SK-N-SH (cell line): ENCODE measurements around the gene COL21A1. TPM values are rescaled to one million over a fixed set of nuclear protein-coding genes. Genes with fewer than 3 reads are reported as not detected.

Experiments used
- CTCF ChIA-PET: fragments of 300-600, 350-600 bp; formaldehyde crosslinking; extraction: SDS; loops from one replicate; lab custom pipeline; 2021; lab: Yijun Ruan, JAX
- POLR2A ChIA-PET: fragments of 350-600 bp; sonication (Branson Sonifier 250); formaldehyde crosslinking; extraction: SDS; loops from one replicate; lab custom pipeline; 2020; ENCODE audit warnings: antibody characterized with exemption, inconsistent platforms; lab: Yijun Ruan, JAX
- DNase-seq: peaks from one replicate; pipeline ENCODE4 v3.0.0; 2012
- H2AFZ ChIP-seq: fragments of 200-600 bp; sonication (generic); 2 replicates; pipeline ENCODE4 v1.8.1; 2016; ENCODE audit warnings: antibody characterized with exemption, mild to moderate bottlenecking, low read depth
- H3F3A ChIP-seq: fragments of 200-600 bp; sonication (generic); replicated peaks from 2 replicates; pipeline ENCODE3; 2016; ENCODE audit warnings: antibody characterized with exemption, mild to moderate bottlenecking; ENCODE audit not compliant: insufficient read depth
- H3K27ac ChIP-seq, 2 experiments: fragments of 200-500 bp in 1 of 2; fragments of 200-600 bp in 1 of 2; sonication (Bioruptor generic) in 1 of 2; sonication (generic), shearing (Covaris generic) in 1 of 2; 2 replicates each; pipeline versions ENCODE4 v1.5.1 to v1.6.1; 2014 to 2016; ENCODE audit warnings: low read depth in 2 of 2, inconsistent platforms in 1 of 2, low read length in 1 of 2, mild to moderate bottlenecking in 1 of 2, mixed read lengths in 1 of 2
- H3K27me3 ChIP-seq: fragments of 200-600 bp; sonication (generic), shearing (Covaris generic); 2 replicates; pipeline ENCODE4 v1.6.1; 2016; ENCODE audit warnings: mixed run types; ENCODE audit not compliant: insufficient read depth
- H3K36me3 ChIP-seq, 2 experiments: fragments of 200-500 bp in 1 of 2; fragments of 200-600 bp in 1 of 2; sonication (Bioruptor generic) in 1 of 2; sonication (generic) in 1 of 2; replicated peaks in 1 of 2; 2 replicates each; pipeline versions ENCODE3 to v1.5.1; 2014 to 2016; ENCODE audit warnings: low read length in 1 of 2, mild to moderate bottlenecking in 1 of 2; ENCODE audit not compliant: insufficient read depth in 2 of 2, control insufficient read depth in 1 of 2
- H3K4me1 ChIP-seq, 2 experiments: fragments of 200-500 bp in 1 of 2; fragments of 200-600 bp in 1 of 2; sonication (Bioruptor generic) in 1 of 2; sonication (generic), shearing (Covaris generic) in 1 of 2; 2 replicates each; pipeline versions ENCODE4 v1.5.1 to v1.6.1; 2014 to 2016; ENCODE audit warnings: low read depth in 1 of 2, low read length in 1 of 2, mixed run types in 1 of 2; ENCODE audit not compliant: insufficient read depth in 2 of 2, control insufficient read depth in 1 of 2
- H3K4me2 ChIP-seq: fragments of 200-600 bp; sonication (generic), shearing (Covaris generic); 2 replicates; pipeline ENCODE4 v1.6.1; 2017; ENCODE audit warnings: mixed run types
- H3K4me3 ChIP-seq, 2 experiments: fragments of 200-500 bp in 1 of 2; fragments of 200-600 bp in 1 of 2; sonication (Bioruptor generic) in 1 of 2; sonication (generic), shearing (Covaris generic) in 1 of 2; 2 replicates each; pipeline versions ENCODE4 v1.5.1 to v1.8.1; 2014 to 2016; ENCODE audit warnings: low read depth in 2 of 2, inconsistent platforms in 1 of 2, low read length in 1 of 2, mild to moderate bottlenecking in 1 of 2, mixed read lengths in 1 of 2, moderate library complexity in 1 of 2
- H3K79me2 ChIP-seq: fragments of 200-600 bp; sonication (generic); 2 replicates; pipeline ENCODE4 v1.8.1; 2017; ENCODE audit warnings: mild to moderate bottlenecking; ENCODE audit not compliant: insufficient read depth
- H3K9ac ChIP-seq: fragments of 200-600 bp; sonication (generic); 2 replicates; pipeline ENCODE4 v1.6.1; 2017; ENCODE audit warnings: mixed run types
- H3K9me2 ChIP-seq: fragments of 200-600 bp; sonication (generic); 2 replicates; pipeline ENCODE4 v1.6.1; 2017; ENCODE audit warnings: mixed run types
- H3K9me3 ChIP-seq: fragments of 200-600 bp; sonication (generic); 2 replicates; pipeline ENCODE4 v1.6.1; 2017; ENCODE audit warnings: mixed run types, mild to moderate bottlenecking, moderate library complexity
- H4K20me1 ChIP-seq: fragments of 200-600 bp; sonication (generic); 2 replicates; pipeline ENCODE4 v1.6.1; 2017; ENCODE audit warnings: mild to moderate bottlenecking, mixed run types; ENCODE audit not compliant: insufficient read depth
- EP300 ChIP-seq, 2 experiments: IDR thresholded peaks; 2 replicates each; pipeline versions ENCODE4 v1.4.0 to v1.6.1; 2012; ENCODE audit warnings: borderline replicate concordance in 1 of 2, low read depth in 1 of 2, low read length in 1 of 2
- EZH2phosphoT487 ChIP-seq: fragments of 200-600 bp; sonication (generic); IDR thresholded peaks from 2 replicates; pipeline ENCODE4 v1.6.1; 2017; ENCODE audit warnings: low read depth, mixed run types, mild to moderate bottlenecking, antibody characterized with exemption, moderate library complexity, borderline replicate concordance
- GABPA ChIP-seq: IDR thresholded peaks from 2 replicates; pipeline ENCODE4 v1.4.0; 2012; ENCODE audit warnings: low read depth, mild to moderate bottlenecking
- GATA2 ChIP-seq: sonication (generic); formaldehyde crosslinking; IDR thresholded peaks from 2 replicates; pipeline ENCODE4 v1.5.0; 2020; ENCODE audit warnings: mild to moderate bottlenecking, missing genetic modification reagents
- MXI1 ChIP-seq: IDR thresholded peaks from 2 replicates; pipeline ENCODE4 v1.6.1; 2012; ENCODE audit warnings: mild to moderate bottlenecking, low read depth, low read length, improper control_type of control experiment
- SMC3 ChIP-seq: IDR thresholded peaks from 2 replicates; pipeline ENCODE4 v1.6.1; 2012; ENCODE audit warnings: low read depth, low read length, improper control_type of control experiment
- USF1 ChIP-seq: IDR thresholded peaks from 2 replicates; pipeline ENCODE4 v1.4.0; 2012; ENCODE audit warnings: low read depth, borderline replicate concordance
- YY1 ChIP-seq: IDR thresholded peaks from 2 replicates; pipeline ENCODE4 v1.4.0; 2012; ENCODE audit warnings: low read depth, mild to moderate bottlenecking
- whole genome bisulfite sequencing: methylation state at CpG from one replicate; pipeline ENCODE4 v1.1.6; 2017; ENCODE audit warnings: low lambda C conversion rate; 5-methylcytosine and 5-hydroxymethylcytosine counted together
- polyA plus RNA-seq, 3 experiments: library from polyadenylated mRNA; depleted of rRNA; stranded (reverse); fragments of >200 nt; gene quantifications; 2 replicates each; pipeline ENCODE4 v1.2.3, GENCODE V29; 2012
- TF ChIP-seq, protein P1 (sequence below): IDR thresholded peaks from 2 replicates; pipeline ENCODE4 v1.4.0; 2012; ENCODE audit warnings: low read depth, borderline replicate concordance
- TF ChIP-seq, protein P2 (sequence below): IDR thresholded peaks from 2 replicates; pipeline ENCODE4; 2012
- TF ChIP-seq, protein P3 (sequence below): IDR thresholded peaks from 2 replicates; pipeline ENCODE4 v1.4.0; 2012; ENCODE audit warnings: low read depth

COL21A1 gene
- polyA plus RNA-seq, 1 of the 3 experiments (the other 2 are of a cell fraction), result 0.07 TPM

- Histone ChIP-seq H3K27me3 (peaks cover 12% of the 10 kb centered on the region), H3K9me2 (no peaks in the 10 kb centered on the region), H3K79me2 (no peaks in the 10 kb centered on the region), H3F3A (no peaks in the 10 kb centered on the region), H3K4me3 (no peak overlapping the region), H3K4me1 (peaks cover 0 to 7% of the 10 kb centered on the region in 2 experiments; a peak in 2 of 4 replicates), H3K9ac (no peak overlapping the region), H3K36me3 (no peaks in the 10 kb centered on the region), H3K4me2 (no peak overlapping the region), H2AFZ (no peak overlapping the region), H3K9me3 (no peaks in the 10 kb centered on the region), H4K20me1 (no peaks in the 10 kb centered on the region), H3K27ac (no peak overlapping the region)
- WGBS, result 29% methylated on average over 2 of the region's 2 CpGs
- TF ChIP-seq EZH2phosphoT487, result no peak
- TF ChIP-seq, protein P1, sequence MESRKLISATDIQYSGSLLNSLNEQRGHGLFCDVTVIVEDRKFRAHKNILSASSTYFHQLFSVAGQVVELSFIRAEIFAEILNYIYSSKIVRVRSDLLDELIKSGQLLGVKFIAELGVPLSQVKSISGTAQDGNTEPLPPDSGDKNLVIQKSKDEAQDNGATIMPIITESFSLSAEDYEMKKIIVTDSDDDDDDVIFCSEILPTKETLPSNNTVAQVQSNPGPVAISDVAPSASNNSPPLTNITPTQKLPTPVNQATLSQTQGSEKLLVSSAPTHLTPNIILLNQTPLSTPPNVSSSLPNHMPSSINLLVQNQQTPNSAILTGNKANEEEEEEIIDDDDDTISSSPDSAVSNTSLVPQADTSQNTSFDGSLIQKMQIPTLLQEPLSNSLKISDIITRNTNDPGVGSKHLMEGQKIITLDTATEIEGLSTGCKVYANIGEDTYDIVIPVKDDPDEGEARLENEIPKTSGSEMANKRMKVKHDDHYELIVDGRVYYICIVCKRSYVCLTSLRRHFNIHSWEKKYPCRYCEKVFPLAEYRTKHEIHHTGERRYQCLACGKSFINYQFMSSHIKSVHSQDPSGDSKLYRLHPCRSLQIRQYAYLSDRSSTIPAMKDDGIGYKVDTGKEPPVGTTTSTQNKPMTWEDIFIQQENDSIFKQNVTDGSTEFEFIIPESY, result no peak
- no peak for DNase-seq
- CTCF ChIA-PET, result no interaction called here
- POLR2A ChIA-PET, result no interaction called here
Measured at GRCh38 chr6:56250266-56250665, 2.9 kb upstream of the COL21A1 start.

DNA sequence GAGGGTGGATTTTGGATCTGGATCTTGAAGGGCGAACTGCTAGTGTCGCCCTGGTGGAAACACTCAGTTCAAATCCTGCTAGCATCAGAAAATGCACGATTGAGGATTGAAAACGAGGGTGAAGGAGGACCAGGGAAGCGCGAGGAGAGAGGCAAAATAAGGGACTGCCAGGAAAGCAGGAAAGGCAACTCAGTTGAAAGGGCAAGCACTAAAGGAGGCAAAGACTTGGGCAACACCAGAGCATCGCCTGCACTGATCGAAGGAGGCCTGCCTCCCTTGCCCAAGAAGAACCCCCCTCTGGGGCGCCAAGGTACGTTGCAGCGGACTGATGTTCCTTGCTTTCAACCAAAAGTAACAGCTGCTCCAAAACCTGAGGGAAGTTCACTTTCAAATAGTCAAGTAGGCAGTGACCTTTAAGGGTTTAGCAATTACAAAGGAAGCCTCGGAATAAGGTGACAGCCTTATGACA lies 308 bp upstream of the COL21A1 start:
- H3K9me2 ChIP-seq, result no peaks in the 10 kb centered on the region
- no peak for DNase-seq
- H3K4me3 ChIP-seq, result no peak overlapping the region
- no peaks in the 10 kb centered on the region for H4K20me1 ChIP-seq
- no peaks in the 10 kb centered on the region for H3K9me3 ChIP-seq
- H3K79me2 ChIP-seq, result no peaks in the 10 kb centered on the region
- no peaks in the 10 kb centered on the region for H3K36me3 ChIP-seq
- no peak overlapping the region for H3K4me2 ChIP-seq
- H3K9ac ChIP-seq, result no peak overlapping the region
- peaks cover 12% of the 10 kb centered on the region; the same call in 1 of the 2 replicates for H3K27me3 ChIP-seq
- POLR2A ChIA-PET, result no interaction called here
- CTCF ChIA-PET, result no interaction called here
- WGBS, result 58% methylated on average over 12 of the region's 12 CpGs
- H2AFZ ChIP-seq, result no peak overlapping the region
- H3K4me1 ChIP-seq, result no peaks in the 10 kb centered on the region; a peak in 1 of 4 replicates
- H3F3A ChIP-seq, result no peaks in the 10 kb centered on the region
- TF ChIP-seq YY1, result no peak
- no peak for TF ChIP-seq GABPA
- TF ChIP-seq USF1, result no peak
- TF ChIP-seq GATA2 (CRISPR knock-in tag), result no peak
- no peak for TF ChIP-seq EP300 (IDR thresholded peaks at IDR 0.05; ENCODE audit: borderline replicate concordance in 1 of 2, low read depth in 1 of 2, low read length in 1 of 2)
- TF ChIP-seq, protein P2, sequence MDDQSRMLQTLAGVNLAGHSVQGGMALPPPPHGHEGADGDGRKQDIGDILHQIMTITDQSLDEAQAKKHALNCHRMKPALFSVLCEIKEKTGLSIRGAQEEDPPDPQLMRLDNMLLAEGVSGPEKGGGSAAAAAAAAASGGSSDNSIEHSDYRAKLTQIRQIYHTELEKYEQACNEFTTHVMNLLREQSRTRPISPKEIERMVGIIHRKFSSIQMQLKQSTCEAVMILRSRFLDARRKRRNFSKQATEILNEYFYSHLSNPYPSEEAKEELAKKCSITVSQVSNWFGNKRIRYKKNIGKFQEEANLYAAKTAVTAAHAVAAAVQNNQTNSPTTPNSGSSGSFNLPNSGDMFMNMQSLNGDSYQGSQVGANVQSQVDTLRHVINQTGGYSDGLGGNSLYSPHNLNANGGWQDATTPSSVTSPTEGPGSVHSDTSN, result no peak
- TF ChIP-seq MXI1, result no peak
- no peak for TF ChIP-seq SMC3
- TF ChIP-seq, protein P3, sequence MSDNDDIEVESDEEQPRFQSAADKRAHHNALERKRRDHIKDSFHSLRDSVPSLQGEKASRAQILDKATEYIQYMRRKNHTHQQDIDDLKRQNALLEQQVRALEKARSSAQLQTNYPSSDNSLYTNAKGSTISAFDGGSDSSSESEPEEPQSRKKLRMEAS, result no peak
- H3K27ac ChIP-seq, result no peak overlapping the region
